GM21381 (cell line): ENCODE data around the gene SLC39A7.

Experiments
- ATAC-seq: cut with Tn5 transposase; IDR thresholded peaks from one replicate; pipeline ENCODE4 v1.9.1; 2021; ENCODE audit warnings: mild to moderate bottlenecking, moderate library complexity; ENCODE audit not compliant: unreplicated experiment

The SLC39A7 gene, protein sequence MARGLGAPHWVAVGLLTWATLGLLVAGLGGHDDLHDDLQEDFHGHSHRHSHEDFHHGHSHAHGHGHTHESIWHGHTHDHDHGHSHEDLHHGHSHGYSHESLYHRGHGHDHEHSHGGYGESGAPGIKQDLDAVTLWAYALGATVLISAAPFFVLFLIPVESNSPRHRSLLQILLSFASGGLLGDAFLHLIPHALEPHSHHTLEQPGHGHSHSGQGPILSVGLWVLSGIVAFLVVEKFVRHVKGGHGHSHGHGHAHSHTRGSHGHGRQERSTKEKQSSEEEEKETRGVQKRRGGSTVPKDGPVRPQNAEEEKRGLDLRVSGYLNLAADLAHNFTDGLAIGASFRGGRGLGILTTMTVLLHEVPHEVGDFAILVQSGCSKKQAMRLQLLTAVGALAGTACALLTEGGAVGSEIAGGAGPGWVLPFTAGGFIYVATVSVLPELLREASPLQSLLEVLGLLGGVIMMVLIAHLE

DNA sequence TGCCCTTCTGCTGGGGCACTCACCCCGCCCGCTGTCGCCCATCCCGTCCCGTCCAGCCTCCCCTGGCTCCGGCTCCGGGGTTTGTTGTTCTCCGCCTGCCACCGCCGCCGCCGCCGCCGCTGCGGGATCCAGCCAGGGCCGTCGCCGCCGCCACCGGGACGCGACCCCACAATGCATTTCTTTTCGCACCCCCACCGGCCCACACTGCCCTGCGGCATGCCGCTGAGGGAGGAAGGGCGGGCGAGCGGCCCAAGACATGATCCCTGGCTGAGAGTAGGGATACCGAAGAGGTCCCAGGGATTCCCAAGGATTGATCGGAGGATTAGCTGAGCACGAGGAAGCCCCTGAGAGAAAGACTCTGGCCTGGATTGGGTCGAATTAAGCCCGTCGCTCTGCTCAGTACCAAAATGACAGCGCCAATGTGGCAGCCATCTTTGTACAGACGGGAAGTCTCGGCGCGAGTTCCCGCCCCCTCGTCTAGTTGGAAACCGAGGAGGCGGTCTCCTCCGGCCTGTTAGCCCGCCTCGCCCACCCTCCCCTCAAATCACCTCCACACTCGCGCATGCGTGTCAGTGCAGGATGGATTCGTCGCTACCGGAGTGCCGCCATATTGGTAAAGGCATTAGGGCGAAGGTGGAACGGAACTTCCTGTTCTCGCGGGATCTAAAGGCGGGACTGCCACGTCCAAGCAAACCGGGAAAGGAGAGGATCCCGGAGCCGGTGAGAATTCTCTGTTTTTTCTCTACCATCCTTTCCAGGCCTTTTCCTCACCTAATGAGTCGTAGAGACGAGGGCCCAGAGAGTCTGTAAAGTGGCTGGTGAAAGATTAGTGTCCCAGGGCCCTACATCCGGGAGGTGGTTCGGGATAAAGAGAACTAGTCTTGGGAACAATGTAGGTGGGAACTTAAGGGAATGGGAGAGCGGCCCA, at the start of gene SLC39A7, which contains the start of gene RXRB:
SLC39A7 (plus strand) TSS at position 649 of the 928 bp plus-strand sequence. CDS start 379 bp downstream, outside the sequence.
RXRB (minus strand) TSS at position 447 of the 928 bp plus-strand sequence; CDS start at position 258, 189 bp downstream.
- ATAC-seq = peak; percentile 51

- ATAC-seq = no peak
These were observed 49.6 kb upstream of the SLC39A7 start for GRCh38 chr6:33151050-33151449.

- no peak for ATAC-seq
These were observed 46.3 kb upstream of the SLC39A7 start for GRCh38 chr6:33154349-33154748.

GRCh38 chr6:33156561-33156960, 44.1 kb upstream of the SLC39A7 start:
- no peak for ATAC-seq

- ATAC-seq = no peak
These were observed 43.7 kb upstream of the SLC39A7 start for GRCh38 chr6:33156964-33157363.

GRCh38 chr6:33160096-33160495, 40.6 kb upstream of the SLC39A7 start:
- no peak for ATAC-seq

GRCh38 chr6:33160728-33161344, 39.8 kb upstream of the SLC39A7 start:
- ATAC-seq = no peak

DNA sequence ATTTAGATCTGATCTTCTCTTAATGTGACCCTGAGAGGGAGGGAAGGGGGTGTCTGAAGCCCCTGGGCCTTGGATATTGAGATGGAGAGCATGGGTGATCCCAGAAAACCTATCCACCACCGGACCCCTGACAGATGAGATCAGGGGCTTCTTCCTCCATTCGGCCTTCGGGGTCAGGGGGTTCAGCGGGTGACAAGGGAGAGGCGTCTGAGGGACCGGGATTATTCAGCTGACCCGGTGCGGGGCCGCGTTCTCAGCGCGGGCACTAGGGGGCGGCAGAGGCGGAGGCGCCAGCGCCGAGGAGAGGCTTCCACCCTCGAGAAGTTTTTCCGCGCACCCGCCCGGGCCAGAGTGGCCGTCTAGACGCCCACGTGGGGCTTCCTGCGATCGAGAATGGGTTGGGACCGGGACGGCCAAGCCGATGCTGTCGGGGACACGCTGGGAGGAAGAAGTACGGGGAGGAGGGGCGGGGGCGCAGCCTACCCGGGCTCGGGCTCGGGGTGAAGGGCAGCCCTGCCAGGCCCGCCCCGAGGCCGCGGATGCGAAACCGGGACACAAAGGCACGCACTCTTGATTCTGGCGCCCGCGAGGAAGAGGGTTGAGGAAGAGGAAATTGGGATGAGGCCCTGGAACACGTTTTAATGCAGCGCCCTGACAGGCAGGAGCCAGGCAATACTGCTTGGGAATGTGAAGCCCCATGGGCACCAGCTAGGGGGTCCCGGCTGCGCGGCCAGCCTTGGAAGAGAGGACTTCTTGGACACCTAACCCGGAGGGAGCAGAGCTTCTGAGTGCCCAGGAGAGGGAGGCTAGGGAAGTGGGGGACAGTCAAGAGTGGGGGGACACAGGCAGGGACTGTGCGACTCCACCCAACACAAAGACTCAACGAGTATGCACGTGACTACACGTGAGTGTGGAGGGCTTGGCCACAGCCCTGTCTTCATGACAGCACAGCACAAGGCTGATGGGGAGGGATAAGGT, 39.0 kb upstream of the SLC39A7 start:
- ATAC-seq = no peak

- ATAC-seq = no peak
These were observed 37.1 kb upstream of the SLC39A7 start for GRCh38 chr6:33163540-33163939.

- no peak for ATAC-seq
These were observed 36.5 kb upstream of the SLC39A7 start for GRCh38 chr6:33164176-33164575.

- no peak for ATAC-seq
These were observed 35.8 kb upstream of the SLC39A7 start for GRCh38 chr6:33164665-33165373.

- ATAC-seq = no peak
These were observed 34.9 kb upstream of the SLC39A7 start for GRCh38 chr6:33165581-33166258.

DNA sequence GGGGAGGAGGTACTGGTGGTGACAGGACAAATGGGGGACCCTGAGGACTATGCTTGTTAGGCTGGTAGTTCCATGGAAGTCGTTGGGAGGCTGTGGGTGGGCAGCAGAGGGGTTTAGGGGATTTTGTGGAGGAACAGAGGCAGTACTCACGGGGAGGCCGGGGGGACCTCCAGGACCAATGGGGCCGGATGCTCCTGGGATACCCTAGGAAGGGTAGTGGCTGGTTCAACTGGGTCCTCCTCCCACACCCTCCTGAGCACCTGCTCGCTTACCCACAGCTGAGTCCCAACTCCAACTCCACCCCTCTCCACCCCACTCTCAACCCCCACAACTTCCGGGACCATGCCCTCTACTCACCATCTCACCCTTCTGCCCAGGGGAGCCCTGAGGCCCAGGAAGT, 34.3 kb upstream of the SLC39A7 start:
- ATAC-seq = no peak

GRCh38 chr6:33166811-33167210, 33.9 kb upstream of the SLC39A7 start:
- no peak for ATAC-seq

DNA sequence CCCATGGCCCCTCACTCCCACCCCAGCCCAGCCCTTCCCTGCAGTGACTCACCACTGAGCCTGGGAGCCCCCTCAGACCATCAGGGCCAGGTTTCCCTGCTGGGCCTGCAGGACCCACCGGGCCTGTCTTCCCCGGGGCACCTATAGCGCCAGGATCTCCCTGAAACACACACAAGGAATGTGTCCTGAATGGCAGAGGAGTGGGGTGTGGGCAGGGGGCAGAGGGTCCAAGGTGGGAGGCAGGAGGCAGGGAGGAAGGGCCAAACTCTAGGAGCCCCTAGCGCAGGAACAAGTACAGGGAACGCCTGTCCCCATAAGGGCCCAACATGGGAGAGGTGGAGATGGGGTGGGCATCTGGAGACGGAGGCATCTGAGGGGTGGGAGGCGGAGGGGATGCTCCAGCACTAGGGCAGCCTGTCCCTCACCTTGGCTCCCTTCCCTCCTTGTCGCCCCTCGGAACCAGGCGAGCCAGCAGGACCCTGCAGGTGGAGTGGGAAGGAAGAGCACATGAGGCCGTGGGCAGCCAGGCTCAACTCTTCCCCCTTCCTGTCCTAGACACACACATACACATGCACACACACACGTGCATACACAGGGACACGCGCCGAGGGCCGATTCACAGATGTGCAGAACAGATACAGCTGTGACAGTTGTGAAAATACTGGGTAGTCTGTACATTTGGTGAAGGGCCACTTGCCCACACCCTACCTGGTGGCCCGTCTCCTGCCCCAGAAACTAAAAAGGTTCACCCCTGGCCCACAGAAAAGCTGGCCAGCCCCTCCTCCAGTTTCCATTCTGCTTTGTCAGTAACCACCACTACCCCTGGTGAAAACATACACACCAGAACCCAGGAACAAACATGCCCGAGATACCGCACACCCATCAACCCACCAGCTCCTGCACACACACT, 33.0 kb upstream of the SLC39A7 start:
- ATAC-seq = no peak

DNA sequence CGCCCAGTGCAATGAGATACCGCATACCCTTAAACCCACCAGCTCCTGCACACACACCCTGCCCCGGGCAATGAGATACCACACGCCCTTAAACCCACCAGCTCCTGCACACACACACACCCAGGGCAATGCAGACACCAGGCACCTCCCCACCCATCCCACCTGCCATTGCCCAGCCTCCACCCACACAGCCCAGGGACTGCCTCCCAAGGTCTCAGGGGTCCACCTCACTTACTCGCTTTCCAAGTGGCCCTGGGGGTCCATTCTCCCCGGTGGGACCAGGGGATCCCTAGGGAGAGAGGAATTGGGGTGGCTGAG, 32.4 kb upstream of the SLC39A7 start:
- no peak for ATAC-seq

- ATAC-seq = no peak
These were observed 32.0 kb upstream of the SLC39A7 start for GRCh38 chr6:33168639-33169038.
